Keratinocyte (primary cell): ENCODE measurements around the gene SMO. TPM values are rescaled to one million over a fixed set of nuclear protein-coding genes. Genes with fewer than 3 reads are reported as not detected.

Experiments
- DNase-seq: peaks from one replicate; pipeline ENCODE4 v3.0.0-alpha.2; 2011; ENCODE audit warnings: low read depth, missing footprints, low spot score
- FAIRE-seq: peaks from 2 replicates; lab custom pipeline; 2011; peaks lifted over from hg19 to GRCh38; lab: Jason Lieb, UNC
- H2AFZ ChIP-seq: 2 replicates; pipeline ENCODE4 v1.6.0; 2012; ENCODE audit warnings: low read length, control low read depth, inconsistent platforms; ENCODE audit not compliant: control insufficient read depth
- H3K27ac ChIP-seq: 2 replicates; pipeline ENCODE4 v1.5.1; 2011; ENCODE audit warnings: low read length; ENCODE audit not compliant: control insufficient read depth, insufficient read depth
- H3K27me3 ChIP-seq: 3 replicates; pipeline ENCODE4 v1.6.0; 2011; ENCODE audit warnings: low read length; ENCODE audit not compliant: control insufficient read depth, insufficient read depth; ENCODE audit errors: extremely low read depth
- H3K36me3 ChIP-seq, 2 experiments: 2 replicates in 1 of 2; 3 replicates in 1 of 2; pipeline ENCODE4 v1.5.1; 2011; ENCODE audit warnings: low read length in 2 of 2, mild to moderate bottlenecking in 1 of 2; ENCODE audit not compliant: control insufficient read depth in 2 of 2, insufficient read depth in 2 of 2; ENCODE audit errors: extremely low read depth in 1 of 2
- H3K4me1 ChIP-seq: 3 replicates; pipeline ENCODE4 v1.5.1; 2011; ENCODE audit warnings: low read length; ENCODE audit not compliant: control insufficient read depth, insufficient read depth; ENCODE audit errors: extremely low read depth
- H3K4me2 ChIP-seq: 3 replicates; pipeline ENCODE4 v1.6.0; 2011; ENCODE audit warnings: low read depth, low read length; ENCODE audit not compliant: control insufficient read depth, insufficient read depth; ENCODE audit errors: extremely low read depth
- H3K4me3 ChIP-seq, 3 experiments: fragments of 200-600 bp in 1 of 3; sonication (generic) in 1 of 3; 2 replicates in 2 of 3; 3 replicates in 1 of 3; pipeline ENCODE4 v1.5.1; 2011 to 2016; ENCODE audit warnings: low read length in 3 of 3, mild to moderate bottlenecking in 3 of 3, control low read depth in 2 of 3, inconsistent platforms in 1 of 3, low read depth in 1 of 3, mixed read lengths in 1 of 3, mixed run types in 1 of 3, moderate library complexity in 1 of 3; ENCODE audit not compliant: control insufficient read depth in 2 of 3, insufficient read depth in 2 of 3; ENCODE audit errors: extremely low read depth in 1 of 3
- H3K79me2 ChIP-seq: 2 replicates; pipeline ENCODE4 v1.6.0; 2012; ENCODE audit warnings: low read length; ENCODE audit not compliant: control insufficient read depth, insufficient read depth
- H3K9ac ChIP-seq: 3 replicates; pipeline ENCODE4 v1.6.0; 2011; ENCODE audit warnings: low read length; ENCODE audit not compliant: control insufficient read depth, insufficient read depth; ENCODE audit errors: extremely low read depth
- H3K9me1 ChIP-seq: 3 replicates; pipeline ENCODE4 v1.6.0; 2011; ENCODE audit warnings: low read length; ENCODE audit not compliant: control insufficient read depth, insufficient read depth; ENCODE audit errors: extremely low read depth
- H3K9me3 ChIP-seq: 2 replicates; pipeline ENCODE4 v1.5.1; 2012; ENCODE audit warnings: low read depth, low read length; ENCODE audit not compliant: control insufficient read depth
- H4K20me1 ChIP-seq: 3 replicates; pipeline ENCODE4 v1.6.0; 2011; ENCODE audit warnings: low read length; ENCODE audit not compliant: control insufficient read depth, insufficient read depth; ENCODE audit errors: extremely low read depth
- CTCF ChIP-seq, 3 experiments: IDR thresholded peaks in 1 of 3; conservative IDR thresholded peaks in 1 of 3; optimal IDR thresholded peaks in 1 of 3; 2 replicates in 2 of 3; 3 replicates in 1 of 3; pipeline versions ENCODE3 to v1.5.1; 2011; ENCODE audit warnings: low read length in 3 of 3, mild to moderate bottlenecking in 3 of 3, moderate library complexity in 2 of 3, control low read depth in 1 of 3, inconsistent platforms in 1 of 3; ENCODE audit not compliant: insufficient read depth in 2 of 3; ENCODE audit errors: extremely low read depth in 1 of 3
- EZH2 ChIP-seq: IDR thresholded peaks from one replicate; pipeline ENCODE4 v1.6.1; 2012; ENCODE audit warnings: inconsistent platforms, mild to moderate bottlenecking, low read length, moderate library complexity
- dilution Hi-C: fragments of 300-500 bp; cut with MboI; formaldehyde crosslinking; loops from one replicate; pipeline ENCODE4 v1.7.0; 2020; ENCODE audit warnings: low sequenced_read_pairs; ENCODE audit not compliant: extremely low pct_ligation_motif_present
- polyA plus RNA-seq, 5 experiments: library from polyadenylated mRNA; depleted of rRNA in 3 of 5; stranded (reverse) in 3 of 5; stranded (forward) in 1 of 5; unstranded in 1 of 5; fragments of >200 nt; gene quantifications; 1 replicate in 1 of 5; 2 replicates in 3 of 5; 3 replicates in 1 of 5; pipeline versions ENCODE4 v1.2.1 to v1.2.3, GENCODE V29; 2011 to 2012; ENCODE audit warnings: missing spikeins in 2 of 5, low read depth in 1 of 5, low replicate concordance in 1 of 5

The SMO gene
- polyA plus RNA-seq, 1 donor (not counting 4 experiments of a cell fraction or from before 2014, with no cell fraction given), result 3.9 TPM

DNA sequence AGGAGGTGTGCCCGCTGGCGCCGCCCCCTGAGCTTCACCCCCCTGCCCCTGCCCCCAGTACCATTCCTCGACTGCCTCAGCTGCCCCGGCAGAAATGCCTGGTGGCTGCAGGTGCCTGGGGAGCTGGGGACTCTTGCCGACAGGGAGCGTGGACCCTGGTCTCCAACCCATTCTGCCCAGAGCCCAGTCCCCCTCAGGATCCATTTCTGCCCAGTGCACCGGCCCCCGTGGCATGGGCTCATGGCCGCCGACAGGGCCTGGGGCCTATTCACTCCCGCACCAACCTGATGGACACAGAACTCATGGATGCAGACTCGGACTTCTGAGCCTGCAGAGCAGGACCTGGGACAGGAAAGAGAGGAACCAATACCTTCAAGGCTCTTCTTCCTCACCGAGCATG lies 23.7 kb downstream of the SMO start:
- no peaks in the 10 kb centered on the region for H3K79me2 ChIP-seq
- H3K4me1 ChIP-seq, result no peaks in the 10 kb centered on the region
- FAIRE-seq (no peak), DNase-seq (no peak)
- no peak overlapping the region for H3K27ac ChIP-seq
- no peak overlapping the region for H3K9ac ChIP-seq
- H3K27me3 ChIP-seq, result no peaks in the 10 kb centered on the region
- H3K9me1 ChIP-seq, result no peaks in the 10 kb centered on the region
- dilution Hi-C loops, result no loop called here
- H3K9me3 ChIP-seq, result no peaks in the 10 kb centered on the region
- H3K4me3 ChIP-seq, result no peak overlapping the region
- TF ChIP-seq EZH2 (no peak), CTCF (optimal IDR thresholded peaks at IDR 0.05 in 1 of 3, IDR thresholded peaks at IDR 0.05 in 1 of 3, conservative IDR thresholded peaks at IDR 0.05 in 1 of 3; ENCODE audit: extremely low read depth in 1 of 3, insufficient read depth in 2 of 3, low read length in 3 of 3) (no peak)
- H4K20me1 ChIP-seq, result no peaks in the 10 kb centered on the region
- no peak overlapping the region for H2AFZ ChIP-seq
- peaks cover 0 to 3% of the 10 kb centered on the region in 2 experiments for H3K36me3 ChIP-seq
- H3K4me2 ChIP-seq, result no peak overlapping the region

DNA sequence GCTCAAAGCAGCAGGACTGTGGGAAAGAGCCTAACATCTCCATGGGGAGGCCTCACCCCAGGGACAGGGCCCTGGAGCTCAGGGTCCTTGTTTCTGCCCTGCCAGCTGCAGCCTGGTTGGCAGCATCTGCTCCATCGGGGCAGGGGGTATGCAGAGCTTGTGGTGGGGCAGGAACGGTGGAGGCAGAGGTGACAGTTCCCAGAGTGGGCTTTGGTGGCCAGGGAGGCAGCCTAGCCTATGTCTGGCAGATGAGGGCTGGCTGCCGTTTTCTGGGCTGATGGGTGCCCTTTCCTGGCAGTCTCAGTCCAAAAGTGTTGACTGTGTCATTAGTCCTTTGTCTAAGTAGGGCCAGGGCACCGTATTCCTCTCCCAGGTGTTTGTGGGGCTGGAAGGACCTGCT lies 24.2 kb downstream of the SMO start:
- Histone ChIP-seq H3K4me2 (no peak overlapping the region), H3K4me1 (no peaks in the 10 kb centered on the region), H3K4me3 (no peak overlapping the region), H3K36me3 (peaks cover 0 to 3% of the 10 kb centered on the region in 2 experiments), H4K20me1 (no peaks in the 10 kb centered on the region), H3K9me3 (no peaks in the 10 kb centered on the region), H2AFZ (no peak overlapping the region), H3K79me2 (no peaks in the 10 kb centered on the region), H3K9ac (no peak overlapping the region), H3K27ac (no peak overlapping the region), H3K9me1 (no peaks in the 10 kb centered on the region), H3K27me3 (no peaks in the 10 kb centered on the region)
- TF ChIP-seq CTCF (optimal IDR thresholded peaks at IDR 0.05 in 1 of 3, IDR thresholded peaks at IDR 0.05 in 1 of 3, conservative IDR thresholded peaks at IDR 0.05 in 1 of 3; ENCODE audit: extremely low read depth in 1 of 3, insufficient read depth in 2 of 3, low read length in 3 of 3) (no peak), EZH2 (no peak)
- dilution Hi-C loops, result no loop called here
- no peak for DNase-seq
- FAIRE-seq, result no peak
